Activated T-helper 1 cell treated with anti-CD3 and anti-CD28 coated beads, Interleukin-12 subunit alpha, Interleukin-12 subunit beta, Interleukin-2, Interleukin-4 antibody, amounts not matched to agents 30 ng/mL and 10 ng/mL and 1 ng/mL, durations not matched to agents 14 hours and 24 hours and 36 hours (primary cell): ENCODE results near the gene PDIA5. TPM values are rescaled to one million over a fixed set of nuclear protein-coding genes. Genes with fewer than 3 reads are reported as not detected.
A peak's percentile ranks its signal among the peaks of the same experiment; 100 is the strongest.

Experiments used
- DNase-seq: peaks from one replicate; pipeline ENCODE4 v3.0.0; 2021; ENCODE audit warnings: low spot score
- H3K27ac Mint-ChIP-seq: one replicate; pipeline ENCODE4 v1.8.0; 2021; ENCODE audit warnings: mild to moderate bottlenecking, mixed read lengths
- H3K27me3 Mint-ChIP-seq: one replicate; pipeline ENCODE4 v1.8.0; 2022; ENCODE audit warnings: mild to moderate bottlenecking, moderate library complexity, mixed read lengths; ENCODE audit not compliant: insufficient read depth
- H3K36me3 Mint-ChIP-seq: one replicate; pipeline ENCODE4 v1.8.0; 2021; ENCODE audit warnings: low read depth, mixed read lengths
- H3K4me1 Mint-ChIP-seq: one replicate; pipeline ENCODE4 v1.8.0; 2021; ENCODE audit warnings: low read depth, mixed read lengths
- H3K4me3 Mint-ChIP-seq: one replicate; pipeline ENCODE4 v1.8.0; 2021; ENCODE audit warnings: mild to moderate bottlenecking, moderate library complexity, mixed read lengths
- H3K9me3 Mint-ChIP-seq: one replicate; pipeline ENCODE4 v1.8.0; 2021; ENCODE audit warnings: mixed read lengths
- intact Hi-C: fragments of 100-400 bp; cut with micrococcal nuclease; formaldehyde crosslinking; loops from one replicate; pipeline ENCODE4 v1.15.1; 2024
- total RNA-seq: library from RNA; stranded (reverse); gene quantifications from 2 replicates; pipeline ENCODE4 v1.2.3, GENCODE V29; 2022

The PDIA5 gene
- total RNA-seq, 1 donor from 2014 or later: 31.1 TPM

DNA sequence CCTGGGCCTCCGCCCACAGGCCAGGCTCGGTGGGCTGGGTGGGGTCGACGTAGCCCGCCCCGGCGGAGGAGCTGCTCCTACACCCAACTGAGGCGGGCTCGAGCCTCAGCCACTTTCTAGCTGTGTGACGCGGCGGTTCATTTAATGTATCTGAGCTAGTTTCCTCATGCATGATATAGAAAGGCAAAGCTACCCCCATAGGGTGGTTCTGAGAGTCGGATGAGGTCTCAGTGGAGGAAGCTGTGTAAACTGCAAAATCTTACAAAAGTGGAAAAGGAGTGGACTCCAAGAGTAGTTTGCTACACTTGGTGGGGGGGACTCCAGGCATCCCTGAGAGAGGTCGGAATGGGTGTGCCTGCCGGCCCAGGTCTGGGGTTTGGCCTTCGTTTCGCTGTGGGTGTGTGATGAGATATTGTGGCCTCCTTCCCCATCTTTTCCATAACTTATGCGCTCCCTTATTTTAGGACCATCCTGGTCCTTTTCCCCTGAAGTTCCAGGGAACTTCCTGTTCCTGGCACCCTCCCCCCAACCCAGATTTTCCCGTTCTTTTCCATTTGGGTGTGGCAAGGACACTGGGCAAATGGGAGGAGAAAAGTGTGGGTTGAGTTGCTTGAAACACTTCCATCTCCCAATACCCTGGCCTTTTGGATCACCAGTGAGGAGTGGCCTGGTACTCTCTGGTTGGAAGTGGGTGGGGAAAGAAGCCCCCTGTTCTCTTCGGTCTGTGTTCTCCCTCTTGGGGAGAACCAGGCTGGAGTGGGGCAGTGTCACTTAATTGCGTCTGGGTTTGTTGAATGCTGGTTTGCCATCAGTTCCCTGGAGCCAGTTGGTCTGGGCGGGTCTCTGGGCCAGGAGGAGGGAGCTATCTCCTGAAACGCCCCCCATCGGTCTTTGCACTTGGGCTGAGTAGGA lies 1.1 kb downstream of the PDIA5 start:
- H3K9me3 Mint-ChIP-seq: no peaks in the 10 kb centered on the region
- H3K27ac Mint-ChIP-seq: peak overlapping the region; percentile 48
- peaks cover 69% of the 10 kb centered on the region for H3K4me1 Mint-ChIP-seq
- intact Hi-C loops: loop anchor here (1.0 to 2.0 kb wide), 2 partner anchors 133 to 273 kb away; partner anchors contain the start of genes SEC22A and SLC49A4
- peak overlapping the region; percentile 91 for H3K4me3 Mint-ChIP-seq
- peak; percentile 20 for DNase-seq
- peaks cover under 1% of the 10 kb centered on the region for H3K27me3 Mint-ChIP-seq
- H3K36me3 Mint-ChIP-seq: peaks cover 9% of the 10 kb centered on the region

DNA sequence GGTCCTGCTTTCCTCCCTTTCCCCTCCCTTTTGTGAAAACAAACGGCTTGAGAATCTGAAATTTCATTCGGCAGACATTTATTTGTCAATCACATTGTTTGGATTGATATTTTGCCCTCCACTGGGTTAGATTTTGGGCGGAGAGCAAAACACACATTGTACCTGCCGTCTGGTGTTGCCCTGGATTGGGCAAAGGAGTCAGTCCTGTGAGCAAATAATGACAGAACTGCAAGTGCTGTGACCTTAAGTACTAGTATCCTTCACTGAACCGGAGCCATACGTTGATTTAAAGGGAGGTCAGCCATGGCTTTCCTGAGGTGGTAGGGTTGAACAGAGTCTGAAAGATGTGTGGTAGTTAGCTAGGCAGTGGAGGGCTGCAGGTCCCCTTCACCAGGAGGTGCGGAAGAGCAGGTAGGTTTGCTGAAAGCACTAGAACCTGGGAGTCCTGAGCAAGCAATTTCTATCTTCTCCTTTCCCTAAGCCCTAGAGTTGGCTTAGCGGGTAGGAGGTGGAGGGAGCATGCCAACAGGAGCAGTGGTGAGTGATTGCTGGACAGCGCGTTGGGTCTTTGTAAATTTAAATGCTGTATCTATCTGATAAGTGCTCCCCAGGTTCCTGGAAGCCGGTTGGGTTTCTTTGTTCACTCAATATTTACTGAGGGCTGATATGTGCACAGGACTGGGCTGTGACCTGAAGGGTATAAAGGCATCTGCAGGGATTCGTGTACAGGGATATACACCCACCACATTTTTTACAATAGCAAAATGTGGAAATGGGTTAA lies 2.0 kb downstream of the PDIA5 start:
- intact Hi-C loops: no loop called here

DNA sequence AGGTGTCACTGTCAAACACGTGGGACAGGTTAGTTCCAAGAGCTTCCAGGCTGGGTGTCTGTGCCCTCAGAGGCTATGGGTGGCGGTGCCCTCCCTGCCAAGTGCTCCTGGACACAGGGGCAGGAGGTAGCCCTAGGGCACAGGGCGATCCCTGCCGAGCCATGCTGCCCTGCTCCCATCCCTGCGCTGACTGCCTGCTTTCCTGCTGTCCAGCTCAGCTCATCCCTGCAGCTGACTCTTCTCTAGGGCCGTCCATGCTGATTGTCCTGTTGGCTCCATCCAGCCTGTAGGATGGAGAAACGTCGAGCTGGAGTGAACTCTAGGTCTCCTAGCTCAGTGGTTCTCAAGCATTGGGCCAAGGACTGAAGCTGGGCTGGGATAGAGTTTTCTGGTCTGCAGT lies 3.7 kb downstream of the PDIA5 start:
- H3K27ac Mint-ChIP-seq: no peak overlapping the region
- H3K27me3 Mint-ChIP-seq: peaks cover 2% of the 10 kb centered on the region

More for the DNA sequence above, 2.0 kb downstream of the PDIA5 start:
- Mint-ChIP-seq H3K9me3 (no peaks in the 10 kb centered on the region), H3K4me1 (peaks cover 71% of the 10 kb centered on the region), H3K27me3 (peaks cover 2% of the 10 kb centered on the region), H3K4me3 (peak overlapping the region; percentile 91), H3K27ac (no peak overlapping the region), H3K36me3 (peaks cover 9% of the 10 kb centered on the region)
- no peak for DNase-seq

DNA sequence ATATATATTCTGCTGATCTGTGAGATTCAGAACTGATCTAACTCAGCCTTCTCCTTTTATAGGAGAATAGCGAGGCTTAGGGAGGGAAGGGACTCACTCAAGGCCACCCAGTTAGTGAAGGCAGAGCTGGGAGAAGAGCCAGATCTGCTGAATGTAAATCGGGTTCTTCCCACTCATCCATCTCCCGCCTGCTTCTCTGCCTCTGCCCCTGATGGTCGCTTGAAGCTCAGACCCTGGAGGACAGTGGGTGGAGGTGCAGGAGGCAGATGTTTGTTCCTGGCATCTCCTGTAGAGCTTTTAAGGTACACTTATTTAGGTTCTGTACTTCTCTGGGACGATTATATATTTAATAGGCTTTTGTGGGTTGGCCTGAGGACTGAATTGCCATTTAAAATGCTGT lies 4.3 kb downstream of the PDIA5 start:
- H3K4me1 Mint-ChIP-seq: peaks cover 58% of the 10 kb centered on the region
- intact Hi-C loops: no loop called here
- H3K36me3 Mint-ChIP-seq: peaks cover 10% of the 10 kb centered on the region
- no peaks in the 10 kb centered on the region for H3K9me3 Mint-ChIP-seq
- H3K27ac Mint-ChIP-seq: no peak overlapping the region
- no peak for DNase-seq
- peaks cover 2% of the 10 kb centered on the region for H3K27me3 Mint-ChIP-seq
- no peak overlapping the region for H3K4me3 Mint-ChIP-seq

More for the DNA sequence above, 3.7 kb downstream of the PDIA5 start:
- Mint-ChIP-seq H3K4me3 (no peak overlapping the region), H3K9me3 (no peaks in the 10 kb centered on the region), H3K4me1 (peaks cover 59% of the 10 kb centered on the region), H3K36me3 (peaks cover 10% of the 10 kb centered on the region)
- intact Hi-C loops: no loop called here
- DNase-seq: no peak

DNA sequence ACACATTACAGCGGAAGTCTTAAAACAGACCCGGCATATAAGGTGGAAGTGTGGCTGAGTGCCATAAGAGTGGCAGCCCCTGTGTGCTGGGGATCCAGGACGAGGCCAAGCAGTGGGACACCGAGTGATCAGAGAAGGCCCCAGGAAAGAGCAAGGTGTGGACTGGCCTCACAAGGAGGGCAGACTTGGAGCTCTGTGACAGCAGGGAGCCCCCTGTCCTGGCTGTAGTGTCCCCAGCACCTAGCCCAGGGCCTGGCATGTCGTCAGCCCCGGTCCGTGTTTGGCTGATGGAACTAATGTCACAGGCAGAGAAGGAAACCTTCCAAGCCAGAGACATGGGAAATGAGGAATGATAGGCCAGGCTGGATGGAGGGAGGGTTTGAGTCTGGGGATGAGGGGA lies 4.8 kb downstream of the PDIA5 start:
- Mint-ChIP-seq H3K27me3 (peaks cover 2% of the 10 kb centered on the region), H3K36me3 (peaks cover 10% of the 10 kb centered on the region), H3K4me1 (peaks cover 54% of the 10 kb centered on the region), H3K27ac (no peak overlapping the region), H3K9me3 (no peaks in the 10 kb centered on the region), H3K4me3 (no peak overlapping the region)
- DNase-seq: no peak
- intact Hi-C loops: no loop called here

DNA sequence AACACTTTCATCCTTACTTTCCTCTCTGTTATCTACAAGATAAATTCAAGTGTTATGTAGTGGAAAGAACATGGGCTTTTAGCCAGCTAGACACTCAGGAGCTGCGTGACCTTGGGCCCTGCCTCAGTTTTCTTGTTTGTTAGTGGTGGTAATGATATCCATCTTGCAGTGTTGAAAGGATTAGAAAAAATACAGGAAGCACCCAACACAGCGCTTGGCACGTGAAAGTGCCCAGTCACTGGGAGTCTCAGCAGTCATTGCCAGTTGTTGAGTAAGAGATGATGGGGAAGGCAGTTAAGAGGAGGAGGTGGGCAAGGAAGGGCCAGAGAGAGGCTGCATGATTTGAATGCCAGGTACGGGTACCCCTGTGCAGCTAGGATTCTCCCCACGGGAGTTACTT lies 5.3 kb downstream of the PDIA5 start:
- H3K36me3 Mint-ChIP-seq: peaks cover 10% of the 10 kb centered on the region
- H3K4me3 Mint-ChIP-seq: no peak overlapping the region
- peaks cover 2% of the 10 kb centered on the region for H3K27me3 Mint-ChIP-seq
- intact Hi-C loops: no loop called here
- no peak for DNase-seq
- no peaks in the 10 kb centered on the region for H3K9me3 Mint-ChIP-seq
- H3K27ac Mint-ChIP-seq: no peak overlapping the region
- H3K4me1 Mint-ChIP-seq: peaks cover 50% of the 10 kb centered on the region

DNA sequence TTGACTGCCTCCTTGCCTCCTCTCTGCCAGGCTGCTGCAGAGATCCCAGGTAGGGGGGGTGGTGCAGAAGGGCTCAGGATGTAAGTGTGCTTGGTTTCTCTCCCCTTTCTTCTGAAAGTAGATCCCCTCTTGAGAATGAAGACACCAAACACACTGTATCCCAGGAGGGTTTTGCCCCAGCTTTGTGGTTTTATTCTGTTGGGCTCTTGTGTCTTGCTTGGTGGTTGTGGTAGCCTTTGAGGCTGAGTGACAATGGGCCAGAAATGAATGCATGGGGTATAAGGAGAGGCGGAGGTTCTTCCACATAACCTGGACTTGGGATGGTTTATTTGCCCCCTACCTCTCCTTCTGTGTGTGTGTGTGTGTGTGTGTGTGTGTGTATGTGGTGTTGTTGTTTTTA lies 5.7 kb downstream of the PDIA5 start:
- DNase-seq: no peak
- H3K36me3 Mint-ChIP-seq: peaks cover 10% of the 10 kb centered on the region
- peaks cover 2% of the 10 kb centered on the region for H3K27me3 Mint-ChIP-seq
- no peak overlapping the region for H3K4me3 Mint-ChIP-seq
- peaks cover 49% of the 10 kb centered on the region for H3K4me1 Mint-ChIP-seq
- intact Hi-C loops: no loop called here
- H3K27ac Mint-ChIP-seq: no peak overlapping the region
- no peaks in the 10 kb centered on the region for H3K9me3 Mint-ChIP-seq

DNA sequence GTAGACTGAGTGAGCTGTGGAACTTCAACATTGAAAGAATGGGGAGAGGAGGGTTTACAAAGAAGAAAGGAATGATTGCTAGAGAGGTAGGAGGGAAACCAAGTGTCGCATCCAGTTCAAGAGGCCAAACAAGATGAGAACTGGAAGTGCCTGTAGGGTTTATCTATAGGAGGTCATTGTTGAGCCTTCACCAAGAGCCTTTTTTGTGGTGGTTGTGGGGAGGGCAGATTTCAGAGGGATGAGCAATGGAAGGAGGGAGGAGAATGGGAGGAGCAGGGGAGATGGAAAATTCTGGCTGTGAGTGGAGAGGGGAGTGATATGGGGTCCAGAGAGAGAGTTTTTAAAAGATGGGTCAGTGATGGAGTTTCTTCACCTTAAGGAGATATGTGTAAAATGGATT lies 8.5 kb downstream of the PDIA5 start:
- Mint-ChIP-seq H3K4me1 (peaks cover 29% of the 10 kb centered on the region), H3K9me3 (no peaks in the 10 kb centered on the region), H3K4me3 (no peak overlapping the region), H3K36me3 (peaks cover 6% of the 10 kb centered on the region), H3K27ac (no peak overlapping the region), H3K27me3 (peaks cover 2% of the 10 kb centered on the region)
- no peak for DNase-seq
- intact Hi-C loops: no loop called here

DNA sequence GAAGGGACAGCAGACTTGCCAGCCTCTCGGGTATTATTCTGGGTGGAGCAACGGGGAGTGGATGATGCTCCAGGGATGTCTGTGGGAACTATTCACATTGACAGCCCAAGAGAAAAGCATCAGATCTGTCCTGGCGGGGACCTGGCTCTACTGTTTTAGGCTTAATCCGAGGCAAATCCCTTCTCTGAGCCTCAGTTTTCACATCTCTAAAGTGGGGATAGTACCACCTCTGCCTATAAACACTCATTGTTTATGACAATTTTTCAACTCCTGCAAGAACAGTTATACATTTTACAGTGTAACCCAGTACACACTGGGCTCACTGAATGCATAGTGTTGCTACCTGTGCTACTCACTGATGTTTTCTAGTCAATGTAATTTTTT lies 9.3 kb downstream of the PDIA5 start:
- no peak overlapping the region for H3K27ac Mint-ChIP-seq
- no peak for DNase-seq
- intact Hi-C loops: no loop called here

DNA sequence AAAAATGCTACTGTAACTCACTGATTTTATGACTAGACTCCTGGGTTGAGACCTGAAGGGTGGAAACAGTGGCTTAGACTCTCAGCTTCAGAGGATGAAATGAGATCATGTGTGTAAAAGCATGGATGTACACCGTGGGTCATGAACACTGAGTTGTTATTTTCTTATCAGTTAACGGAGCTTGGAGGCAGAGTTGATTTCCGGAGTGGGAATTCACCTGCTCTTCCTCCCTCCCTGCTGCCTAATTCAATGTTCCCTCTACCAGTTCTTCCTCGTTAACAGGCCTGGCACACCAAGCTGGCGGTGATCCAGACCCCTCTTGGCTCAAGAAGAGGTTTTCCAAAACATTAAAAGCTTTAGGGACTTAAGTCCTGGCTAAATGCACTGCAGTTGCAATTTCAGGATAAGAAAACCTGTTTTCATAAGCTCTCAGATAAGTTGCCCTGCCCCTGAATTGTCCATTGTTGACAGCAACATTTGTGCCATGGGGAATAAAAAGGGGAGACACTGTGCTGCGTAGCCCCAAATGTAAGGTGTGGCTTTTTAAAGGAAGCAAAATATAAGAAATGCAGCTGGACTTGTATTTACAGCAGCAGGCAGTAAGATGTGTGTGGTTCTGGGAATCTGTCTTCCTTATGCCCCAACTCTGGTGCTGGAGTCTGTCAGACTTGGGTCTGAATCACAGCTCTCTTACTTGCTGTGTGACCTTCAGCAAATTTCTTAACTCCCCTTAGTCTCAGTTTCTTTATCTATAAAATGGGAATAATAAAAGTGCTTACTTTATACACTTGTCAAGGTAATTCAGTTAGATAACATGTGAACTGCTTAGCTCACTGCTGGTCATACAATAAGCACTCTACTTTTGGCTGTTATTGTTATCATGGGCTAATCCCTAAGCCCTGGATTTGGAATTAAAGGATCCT lies 9.9 kb downstream of the PDIA5 start:
- Mint-ChIP-seq H3K36me3 (peaks cover 5% of the 10 kb centered on the region), H3K9me3 (no peaks in the 10 kb centered on the region), H3K4me3 (no peak overlapping the region), H3K27ac (no peak overlapping the region), H3K27me3 (peaks cover 2% of the 10 kb centered on the region), H3K4me1 (peaks cover 24% of the 10 kb centered on the region)
- no peak for DNase-seq
- intact Hi-C loops: no loop called here

More for the DNA sequence above, 9.3 kb downstream of the PDIA5 start:
- H3K36me3 Mint-ChIP-seq: peaks cover 6% of the 10 kb centered on the region
- H3K4me3 Mint-ChIP-seq: no peak overlapping the region
- H3K4me1 Mint-ChIP-seq: peaks cover 27% of the 10 kb centered on the region
- H3K9me3 Mint-ChIP-seq: no peaks in the 10 kb centered on the region
- H3K27me3 Mint-ChIP-seq: peaks cover 2% of the 10 kb centered on the region

DNA sequence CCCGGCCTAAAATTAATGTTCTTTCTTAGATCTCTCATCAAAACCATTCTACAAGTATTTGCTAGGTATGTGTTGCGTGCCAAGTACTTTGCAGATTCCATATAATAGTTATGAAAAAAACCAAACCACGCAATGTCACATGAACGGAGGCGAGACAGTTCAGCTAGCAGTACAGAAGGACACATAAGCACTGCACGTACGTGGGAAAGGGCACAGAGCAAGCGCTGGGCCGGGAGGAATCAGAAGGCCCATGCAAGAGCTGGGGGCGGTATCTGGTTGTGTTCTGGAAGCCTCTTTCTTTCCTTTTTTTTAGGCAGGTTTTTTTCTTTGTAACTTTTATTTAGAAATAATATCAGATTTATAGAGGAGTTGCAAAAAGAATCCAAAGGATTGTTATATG lies 11.3 kb downstream of the PDIA5 start:
- H3K36me3 Mint-ChIP-seq: peaks cover 2% of the 10 kb centered on the region
- no peak overlapping the region for H3K4me3 Mint-ChIP-seq
- peaks cover 24% of the 10 kb centered on the region for H3K4me1 Mint-ChIP-seq
- DNase-seq: no peak
- H3K9me3 Mint-ChIP-seq: no peaks in the 10 kb centered on the region
- intact Hi-C loops: no loop called here
- no peaks in the 10 kb centered on the region for H3K27me3 Mint-ChIP-seq
- no peak overlapping the region for H3K27ac Mint-ChIP-seq

DNA sequence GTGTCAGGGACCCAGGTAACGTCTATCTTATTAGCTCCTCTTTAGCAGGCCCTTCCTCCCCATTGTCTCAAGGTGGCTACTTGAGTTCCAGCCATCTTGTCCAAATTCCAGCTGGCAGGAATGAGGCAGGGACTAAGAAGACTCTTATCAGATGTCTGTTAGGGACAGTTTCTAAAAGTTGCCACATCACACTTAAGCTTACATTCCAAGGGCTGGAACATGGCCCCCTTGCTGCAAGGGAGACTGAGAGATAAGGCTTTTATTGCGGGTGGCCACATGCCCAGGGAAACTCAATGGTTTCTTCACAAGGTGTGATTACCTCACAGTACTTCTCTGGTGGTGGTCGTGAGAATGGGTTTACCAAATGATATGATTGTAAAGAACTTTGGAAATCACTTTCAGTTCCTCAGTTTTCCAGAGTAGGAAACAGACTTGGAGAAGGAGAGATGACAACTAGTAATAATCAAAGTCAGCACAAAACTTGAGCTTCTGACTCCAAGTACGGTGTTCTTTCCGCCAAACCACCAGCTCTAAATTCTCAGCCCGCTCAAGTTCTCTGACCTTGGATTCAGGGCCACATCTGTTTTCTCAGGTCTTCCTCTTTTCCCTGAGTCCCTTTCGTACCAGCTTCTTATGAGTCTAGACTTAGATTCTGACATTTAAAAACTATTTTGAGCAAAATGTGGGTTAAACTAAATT lies 14.2 kb downstream of the PDIA5 start:
- DNase-seq: no peak
- Mint-ChIP-seq H3K27ac (no peak overlapping the region), H3K27me3 (no peaks in the 10 kb centered on the region), H3K9me3 (no peaks in the 10 kb centered on the region), H3K36me3 (no peaks in the 10 kb centered on the region), H3K4me1 (peaks cover 39% of the 10 kb centered on the region), H3K4me3 (no peak overlapping the region)
- intact Hi-C loops: no loop called here
